HG03439 (cell line): ENCODE results near the gene OPTN.
"Not testable (repeated sequence)": the region's sequence is repeated elsewhere in the genome, so short reads cannot be mapped to it uniquely, and the experiment has no call there.

Experiments used
- ATAC-seq: cut with Tn5 transposase; IDR thresholded peaks from one replicate; pipeline ENCODE4 v1.9.1; 2021; ENCODE audit warnings: mild to moderate bottlenecking, moderate library complexity; ENCODE audit not compliant: unreplicated experiment

Gene OPTN

GRCh38 chr10:13099666-13100348, at the start of gene OPTN:
Gene OPTN, plus strand, starts transcription at chr10:13100163. Its CDS starts 8,960 bp downstream, at chr10:13109123.
- peak; percentile 57 for ATAC-seq

- ATAC-seq: no peak
Measured at GRCh38 chr10:13051126-13051694, 48.8 kb upstream of the OPTN start.

GRCh38 chr10:13053208-13053607, 46.8 kb upstream of the OPTN start:
- not testable (repeated sequence) for ATAC-seq

- no peak for ATAC-seq
Measured at GRCh38 chr10:13053794-13054462, 46.0 kb upstream of the OPTN start.

GRCh38 chr10:13054844-13055243, 45.1 kb upstream of the OPTN start:
- ATAC-seq: no peak

GRCh38 chr10:13056456-13057077, 43.4 kb upstream of the OPTN start:
- no peak for ATAC-seq

- no peak for ATAC-seq
Measured at GRCh38 chr10:13062803-13063202, 37.2 kb upstream of the OPTN start.

- no peak for ATAC-seq
Measured at GRCh38 chr10:13066527-13066926, 33.4 kb upstream of the OPTN start.

- ATAC-seq: no peak
Measured at GRCh38 chr10:13067431-13067830, 32.5 kb upstream of the OPTN start.

- ATAC-seq: no peak
Measured at GRCh38 chr10:13068071-13068470, 31.9 kb upstream of the OPTN start.

- ATAC-seq: no peak
Measured at GRCh38 chr10:13068484-13068883, 31.5 kb upstream of the OPTN start.

- ATAC-seq: no peak
Measured at GRCh38 chr10:13072339-13072738, 27.6 kb upstream of the OPTN start.

- ATAC-seq: no peak
Measured at GRCh38 chr10:13074563-13075451, 25.2 kb upstream of the OPTN start.

GRCh38 chr10:13078912-13079775, 20.8 kb upstream of the OPTN start:
- ATAC-seq: no peak

- ATAC-seq: no peak
Measured at GRCh38 chr10:13079776-13080050, 20.2 kb upstream of the OPTN start.

- ATAC-seq: no peak
Measured at GRCh38 chr10:13080643-13081042, 19.3 kb upstream of the OPTN start.

GRCh38 chr10:13083700-13084099, 16.3 kb upstream of the OPTN start:
- ATAC-seq: not testable (repeated sequence)

GRCh38 chr10:13086056-13086455, 13.9 kb upstream of the OPTN start:
- no peak for ATAC-seq

GRCh38 chr10:13087601-13087985, 12.4 kb upstream of the OPTN start:
- ATAC-seq: no peak

- ATAC-seq: no peak
Measured at GRCh38 chr10:13087986-13088618, 11.9 kb upstream of the OPTN start.
